HUES6 (cell line): ENCODE data around the gene RABL2B.
"Not testable (repeated sequence)": the region's sequence is repeated elsewhere in the genome, so short reads cannot be mapped to it uniquely, and the experiment has no call there.

ENCODE experiments used
- H3K27ac ChIP-seq: 2 replicates; pipeline ENCODE4 v1.7.0; 2013; ENCODE audit warnings: low read depth, mild to moderate bottlenecking, low read length, inconsistent platforms
- H3K27me3 ChIP-seq: 2 replicates; pipeline ENCODE4 v1.6.1; 2013; ENCODE audit warnings: low read length; ENCODE audit not compliant: control insufficient read depth, insufficient read depth
- H3K36me3 ChIP-seq: 2 replicates; pipeline ENCODE4 v1.6.1; 2013; ENCODE audit warnings: low read length; ENCODE audit not compliant: control insufficient read depth, insufficient read depth
- H3K4me1 ChIP-seq: 2 replicates; pipeline ENCODE4 v1.6.1; 2013; ENCODE audit warnings: low read length; ENCODE audit not compliant: control insufficient read depth, insufficient read depth
- H3K4me3 ChIP-seq: 2 replicates; pipeline ENCODE4 v1.5.1; 2013; ENCODE audit warnings: low read depth, low read length
- H3K9ac ChIP-seq: one replicate; pipeline ENCODE4 v1.6.1; 2013; ENCODE audit warnings: mild to moderate bottlenecking, low read length
- H3K9me3 ChIP-seq: 2 replicates; pipeline ENCODE4 v1.6.1; 2013; ENCODE audit warnings: low read depth, low read length; ENCODE audit not compliant: control insufficient read depth, insufficient read depth

Gene RABL2B

DNA sequence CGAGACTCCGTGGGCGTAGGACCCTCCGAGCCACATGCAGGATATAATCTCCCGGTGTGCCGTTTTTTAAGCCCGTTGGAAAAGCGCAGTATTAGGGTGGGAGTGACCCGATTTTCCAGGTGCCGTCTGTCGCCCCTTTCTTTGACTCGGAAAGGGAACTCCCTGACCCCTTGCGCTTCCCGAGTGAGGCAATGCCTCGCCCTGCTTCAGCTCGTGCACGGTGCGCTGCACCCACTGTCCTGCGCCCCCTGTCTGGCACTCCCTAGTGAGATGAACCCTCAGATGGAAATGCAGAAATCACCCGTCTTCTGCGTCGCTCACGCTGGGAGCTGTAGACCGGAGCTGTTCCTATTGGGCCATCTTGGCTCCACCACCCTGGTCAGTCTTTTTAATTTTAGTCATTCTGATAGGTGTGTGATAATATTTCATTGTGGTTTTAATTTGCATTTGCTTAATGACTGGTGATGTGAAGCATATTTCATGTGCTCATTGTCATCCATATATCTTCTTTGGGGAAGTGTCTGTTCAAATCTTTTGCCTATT, 26.4 kb downstream of the RABL2B start:
- H3K27ac ChIP-seq, H3K36me3 ChIP-seq, H3K4me1 ChIP-seq, H3K9me3 ChIP-seq: not testable (repeated sequence)
- H3K9ac ChIP-seq = peak overlapping the region; percentile 73
- H3K27me3 ChIP-seq = peaks cover 46% of the 10 kb centered on the region
- H3K4me3 ChIP-seq = peak overlapping the region; percentile 82

DNA sequence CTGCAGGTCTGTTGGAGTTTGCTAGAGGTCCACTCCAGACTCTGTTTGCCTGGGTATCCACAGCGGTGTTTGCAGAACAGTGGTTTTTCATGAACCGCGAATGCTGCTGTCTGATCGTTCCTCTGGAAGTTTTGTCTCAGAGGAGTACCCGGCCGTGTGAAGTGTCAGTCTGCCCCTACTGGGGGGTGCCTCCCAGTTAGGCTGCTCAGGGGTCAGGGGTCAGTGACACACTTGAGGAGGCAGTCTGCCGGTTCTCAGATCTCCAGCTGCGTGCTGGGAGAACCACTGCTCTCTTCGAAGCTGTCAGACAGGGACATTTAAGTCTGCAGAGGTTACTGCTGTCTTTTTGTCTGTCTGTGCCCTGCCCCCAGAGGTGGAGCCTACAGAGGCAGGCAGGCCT, 27.0 kb downstream of the RABL2B start:
- H3K4me3 ChIP-seq, H3K9ac ChIP-seq, H3K36me3 ChIP-seq, H3K9me3 ChIP-seq, H3K27ac ChIP-seq, H3K4me1 ChIP-seq: not testable (repeated sequence)
- peaks cover 44% of the 10 kb centered on the region for H3K27me3 ChIP-seq

DNA sequence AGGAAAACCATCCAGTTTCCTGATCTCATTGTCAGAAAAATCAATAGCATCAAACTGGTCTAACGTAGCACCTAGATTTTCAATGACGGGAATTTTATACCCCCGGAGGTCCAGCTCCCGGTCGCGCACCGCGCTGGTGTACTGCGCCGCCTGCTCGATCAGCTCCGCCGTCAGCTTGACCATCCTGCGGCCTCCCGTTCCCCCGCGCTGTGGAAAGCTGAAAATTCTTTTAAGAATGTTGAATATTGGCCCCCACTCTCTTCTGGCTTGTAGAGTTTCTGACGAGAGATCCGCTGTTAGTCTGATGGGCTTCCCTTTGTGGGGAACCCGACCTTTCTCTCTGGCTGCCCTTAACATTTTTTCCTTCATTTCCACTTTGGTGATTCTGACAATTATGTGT, 28.2 kb downstream of the RABL2B start:
- H3K36me3 ChIP-seq, H3K9me3 ChIP-seq, H3K27ac ChIP-seq, H3K4me1 ChIP-seq, H3K9ac ChIP-seq, H3K4me3 ChIP-seq: not testable (repeated sequence)
- H3K27me3 ChIP-seq = peaks cover 42% of the 10 kb centered on the region

DNA sequence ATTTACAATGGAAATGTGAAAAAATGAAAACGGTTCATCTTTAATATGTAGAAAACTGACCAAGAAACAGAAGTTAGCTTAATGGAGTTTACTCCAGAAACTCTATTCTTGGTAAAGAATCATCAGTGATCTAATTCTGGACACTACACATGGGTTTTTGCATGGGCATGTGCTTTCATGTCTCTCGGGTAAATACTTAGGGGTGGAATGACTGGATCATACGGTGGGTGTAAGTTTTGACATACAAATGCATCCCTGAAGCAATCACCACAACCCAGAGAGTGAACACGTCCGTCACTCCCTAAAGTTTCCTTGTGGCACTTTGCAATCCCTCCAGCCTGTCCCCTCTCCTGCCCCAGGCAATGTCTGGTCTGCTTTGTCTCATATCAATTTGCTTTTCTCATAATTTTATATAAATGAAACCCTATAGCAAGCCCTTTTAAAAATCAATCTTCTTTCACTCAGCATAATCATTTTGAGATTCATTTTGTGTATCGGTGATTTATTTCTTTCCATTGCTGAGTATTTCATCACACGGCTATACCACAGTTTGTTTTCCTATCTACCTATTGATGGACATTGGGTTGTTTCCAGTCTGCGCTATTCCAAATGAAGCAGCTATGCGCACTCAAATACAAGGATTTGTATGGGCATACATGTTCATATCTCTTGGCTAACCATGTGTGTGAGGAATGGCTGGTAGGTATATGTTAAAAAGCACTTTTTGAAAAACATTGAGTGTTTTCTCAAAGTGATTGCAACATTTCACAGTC, 33.9 kb downstream of the RABL2B start:
- not testable (repeated sequence) for H3K9me3 ChIP-seq, H3K9ac ChIP-seq
- H3K27me3 ChIP-seq = peaks cover 38% of the 10 kb centered on the region

DNA sequence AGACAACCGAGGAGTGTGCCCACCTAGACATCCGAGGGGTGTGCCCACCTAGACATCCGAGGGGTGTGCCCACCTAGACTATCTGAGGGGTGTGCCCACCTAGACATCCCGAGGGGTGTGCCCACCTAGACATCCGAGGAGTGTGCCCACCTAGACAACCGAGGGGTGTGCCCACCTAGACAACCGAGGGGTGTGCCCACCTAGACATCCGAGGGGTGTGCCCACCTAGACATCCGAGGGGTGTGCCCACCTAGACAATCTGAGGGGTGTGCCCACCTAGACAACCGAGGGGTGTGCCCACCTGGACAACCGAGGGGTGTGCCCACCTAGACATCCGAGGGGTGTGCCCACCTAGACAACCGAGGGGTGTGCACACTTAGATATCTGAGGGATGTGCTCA, 34.8 kb downstream of the RABL2B start:
- not testable (repeated sequence) for H3K27ac ChIP-seq, H3K36me3 ChIP-seq, H3K9me3 ChIP-seq, H3K4me3 ChIP-seq, H3K4me1 ChIP-seq, H3K9ac ChIP-seq
- H3K27me3 ChIP-seq = peaks cover 42% of the 10 kb centered on the region

More for the DNA sequence above, 33.9 kb downstream of the RABL2B start:
- H3K27ac ChIP-seq, H3K36me3 ChIP-seq, H3K4me1 ChIP-seq, H3K4me3 ChIP-seq: not testable (repeated sequence)

DNA sequence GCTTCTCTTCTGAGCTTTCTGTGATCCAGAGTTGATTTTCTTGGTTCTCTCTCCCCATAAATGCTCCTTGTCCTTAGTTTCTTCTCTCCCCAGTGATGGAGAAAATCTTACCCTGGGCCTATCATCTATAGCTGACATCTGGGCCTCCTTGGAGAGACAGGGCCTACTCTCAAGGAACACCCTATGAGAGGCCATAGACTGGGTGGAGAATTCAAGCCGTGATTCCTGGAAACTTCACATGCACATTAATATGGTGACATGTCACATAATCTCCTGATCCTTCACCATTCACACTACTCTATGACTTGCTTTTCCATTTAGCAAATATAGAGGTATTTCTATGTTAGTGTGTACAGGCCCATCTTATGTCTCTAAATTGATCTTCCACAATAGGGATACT, 35.9 kb downstream of the RABL2B start:
- not testable (repeated sequence) for H3K4me1 ChIP-seq, H3K9me3 ChIP-seq, H3K36me3 ChIP-seq, H3K9ac ChIP-seq, H3K4me3 ChIP-seq, H3K27ac ChIP-seq
- peaks cover 42% of the 10 kb centered on the region for H3K27me3 ChIP-seq

DNA sequence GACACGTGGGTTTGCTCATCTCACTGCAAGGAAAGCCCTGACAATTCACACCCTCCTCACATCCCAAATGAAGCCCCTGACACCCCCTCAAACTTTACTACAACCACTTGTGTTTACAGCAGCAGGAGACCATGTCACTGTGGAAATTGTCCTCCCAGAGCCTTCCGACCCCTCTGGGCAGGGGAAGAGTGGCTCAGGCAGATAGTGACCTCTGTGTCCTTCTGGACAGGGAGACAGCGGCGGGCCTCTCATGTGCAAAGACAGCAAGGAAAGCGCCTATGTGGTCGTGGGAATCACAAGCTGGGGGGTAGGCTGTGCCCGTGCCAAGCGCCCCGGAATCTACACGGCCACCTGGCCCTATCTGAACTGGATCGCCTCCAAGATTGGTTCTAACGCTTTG, 39.0 kb downstream of the RABL2B start:
- not testable (repeated sequence) for H3K4me3 ChIP-seq, H3K36me3 ChIP-seq, H3K9ac ChIP-seq

DNA sequence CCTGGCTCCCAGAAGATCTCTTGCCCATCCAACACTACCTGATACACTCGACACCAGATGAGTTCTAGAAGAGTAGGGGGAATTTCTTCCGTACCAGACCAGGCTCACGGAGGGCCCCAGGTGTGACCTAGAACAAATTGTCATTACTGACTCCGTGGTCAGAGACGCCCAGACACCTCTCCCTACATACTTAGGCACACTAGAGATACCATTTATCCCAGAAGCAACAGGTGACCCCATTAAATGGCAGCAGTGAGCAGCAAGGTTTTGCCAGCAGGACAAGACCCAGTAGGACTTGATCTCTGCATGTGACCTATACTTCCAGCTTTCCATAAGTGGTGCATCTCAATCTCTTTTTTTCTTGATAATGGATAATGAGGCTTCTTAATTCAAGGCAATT, 42.7 kb downstream of the RABL2B start:
- not testable (repeated sequence) for H3K4me3 ChIP-seq, H3K4me1 ChIP-seq, H3K27ac ChIP-seq, H3K9ac ChIP-seq, H3K36me3 ChIP-seq, H3K9me3 ChIP-seq
- H3K27me3 ChIP-seq = peaks cover 76% of the 10 kb centered on the region

More for the DNA sequence above, 39.0 kb downstream of the RABL2B start:
- H3K9me3 ChIP-seq, H3K27ac ChIP-seq, H3K4me1 ChIP-seq: not testable (repeated sequence)
- peaks cover 60% of the 10 kb centered on the region for H3K27me3 ChIP-seq

DNA sequence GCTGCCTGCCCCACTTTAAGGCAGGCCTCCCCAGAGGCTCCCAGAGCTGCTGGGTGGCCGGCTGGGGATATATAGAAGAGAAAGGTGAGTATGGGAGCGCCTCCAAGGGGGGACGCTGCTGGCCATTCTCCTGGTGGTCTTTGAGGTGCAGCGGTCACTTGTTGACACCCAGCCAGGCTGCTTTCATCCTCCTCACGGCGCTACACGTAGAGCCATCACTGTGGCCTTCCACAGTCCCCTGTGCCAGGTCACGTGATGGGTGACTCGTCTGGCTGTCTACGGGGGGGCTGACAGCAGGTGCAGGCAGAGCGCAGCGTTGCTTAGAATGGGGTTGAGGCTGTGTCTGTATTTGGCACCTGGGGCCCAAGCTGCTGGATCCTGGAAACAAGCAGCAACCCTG, 43.5 kb downstream of the RABL2B start:
- no peak overlapping the region for H3K27ac ChIP-seq
- H3K27me3 ChIP-seq = peaks cover 80% of the 10 kb centered on the region
- H3K9me3 ChIP-seq = no peaks in the 10 kb centered on the region
- H3K4me3 ChIP-seq = no peak overlapping the region
- no peaks in the 10 kb centered on the region for H3K36me3 ChIP-seq
- H3K4me1 ChIP-seq = no peaks in the 10 kb centered on the region
- H3K9ac ChIP-seq = no peak overlapping the region

DNA sequence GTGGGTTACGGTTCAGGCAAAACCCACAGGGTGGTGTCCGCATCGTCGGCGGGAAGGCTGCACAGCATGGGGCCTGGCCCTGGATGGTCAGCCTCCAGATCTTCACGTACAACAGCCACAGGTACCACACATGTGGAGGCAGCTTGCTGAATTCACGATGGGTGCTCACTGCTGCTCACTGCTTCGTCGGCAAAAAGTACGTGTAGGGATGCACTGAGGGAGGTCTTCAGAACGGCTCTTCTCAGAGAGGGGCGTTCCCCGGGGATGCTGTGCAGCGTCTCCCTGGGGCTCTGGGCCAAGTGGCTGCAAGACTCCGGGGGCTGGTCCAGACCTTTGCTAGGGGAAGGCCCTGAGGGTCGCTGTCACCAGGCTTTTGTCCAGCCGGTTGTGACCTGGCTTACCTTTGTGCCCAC, 44.2 kb downstream of the RABL2B start:
- H3K4me1 ChIP-seq = no peaks in the 10 kb centered on the region
- H3K4me3 ChIP-seq = no peak overlapping the region
- H3K9ac ChIP-seq = no peak overlapping the region
- H3K27me3 ChIP-seq = peaks cover 83% of the 10 kb centered on the region
- H3K9me3 ChIP-seq = no peaks in the 10 kb centered on the region
- no peaks in the 10 kb centered on the region for H3K36me3 ChIP-seq
- no peak overlapping the region for H3K27ac ChIP-seq

DNA sequence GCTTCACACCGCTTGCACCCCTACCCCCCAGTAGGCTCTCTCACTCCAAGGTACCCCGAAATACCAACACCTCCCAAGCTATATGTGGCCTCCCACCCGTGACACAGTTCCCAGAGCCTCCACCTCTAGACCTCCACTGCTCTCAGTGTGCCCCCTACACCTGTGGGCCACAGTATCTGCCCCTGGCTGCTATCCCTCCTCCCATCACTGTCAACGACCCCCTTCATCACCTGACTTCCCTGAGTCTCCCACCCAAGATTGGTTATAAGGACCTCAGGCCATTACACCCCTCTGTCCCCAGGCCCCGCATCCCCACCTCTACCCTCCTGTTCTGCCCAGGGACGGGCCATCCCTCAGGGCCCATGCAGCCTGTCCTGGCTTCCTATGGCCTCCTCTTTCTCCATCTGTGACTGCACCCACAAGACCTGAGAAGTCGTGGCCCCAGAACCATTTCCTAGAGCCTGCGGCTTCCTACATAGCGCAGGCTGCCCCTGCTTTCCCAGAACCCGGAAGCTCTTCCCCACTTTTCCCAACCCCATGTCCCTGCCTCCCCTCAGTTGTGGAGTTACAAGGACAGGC, 44.7 kb downstream of the RABL2B start:
- Histone ChIP-seq H3K9ac (no peak overlapping the region), H3K4me1 (no peaks in the 10 kb centered on the region), H3K4me3 (no peak overlapping the region), H3K27me3 (peaks cover 86% of the 10 kb centered on the region), H3K27ac (no peak overlapping the region), H3K9me3 (no peaks in the 10 kb centered on the region), H3K36me3 (no peaks in the 10 kb centered on the region)
